Trophoblast cell (in vitro differentiated cells and primary cell): ENCODE data around the gene YPEL5.

Experiments
- DNase-seq, 2 donors: peaks; one replicate each; pipeline ENCODE4 v3.0.0-alpha.2; 2016
- H2AFZ ChIP-seq: 2 replicates; pipeline ENCODE4 v1.6.1; 2013; ENCODE audit warnings: low read length, moderate library complexity, mild to moderate bottlenecking; ENCODE audit not compliant: insufficient read depth, poor library complexity
- H2AK5ac ChIP-seq: 2 replicates; pipeline ENCODE4 v1.6.1; 2013; ENCODE audit warnings: mild to moderate bottlenecking, low read length
- H2BK120ac ChIP-seq: 2 replicates; pipeline ENCODE4 v1.6.1; 2013; ENCODE audit warnings: low read length, mild to moderate bottlenecking, moderate library complexity; ENCODE audit not compliant: insufficient read depth, poor library complexity
- H2BK12ac ChIP-seq: 2 replicates; pipeline ENCODE4 v1.6.1; 2013; ENCODE audit warnings: mild to moderate bottlenecking, low read length, moderate library complexity
- H2BK5ac ChIP-seq: 2 replicates; pipeline ENCODE4 v1.6.1; 2013; ENCODE audit warnings: low read length, low read depth, moderate library complexity, mild to moderate bottlenecking; ENCODE audit not compliant: poor library complexity
- H3K14ac ChIP-seq: 2 replicates; pipeline ENCODE4 v1.6.1; 2013; ENCODE audit warnings: mild to moderate bottlenecking, low read length
- H3K18ac ChIP-seq: 2 replicates; pipeline ENCODE4 v1.6.1; 2013; ENCODE audit warnings: mild to moderate bottlenecking, low read length
- H3K23ac ChIP-seq: 2 replicates; pipeline ENCODE4 v1.6.1; 2013; ENCODE audit warnings: low read length
- H3K27ac ChIP-seq: 2 replicates; pipeline ENCODE4 v1.5.1; 2013; ENCODE audit warnings: low read depth, mild to moderate bottlenecking, inconsistent platforms, low read length, moderate library complexity
- H3K27me3 ChIP-seq: 2 replicates; pipeline ENCODE4 v1.6.1; 2013; ENCODE audit warnings: inconsistent platforms, mild to moderate bottlenecking, low read length, moderate library complexity; ENCODE audit not compliant: insufficient read depth
- H3K36me3 ChIP-seq, 2 experiments: 1 replicate in 1 of 2; 2 replicates in 1 of 2; pipeline ENCODE4 v1.6.1; 2013; ENCODE audit warnings: low read length in 2 of 2, mild to moderate bottlenecking in 2 of 2, moderate library complexity in 1 of 2; ENCODE audit not compliant: insufficient read depth in 2 of 2, control insufficient read depth in 1 of 2
- H3K4ac ChIP-seq: 2 replicates; pipeline ENCODE4 v1.6.1; 2013; ENCODE audit warnings: low read depth, mild to moderate bottlenecking, low read length, moderate library complexity
- H3K4me1 ChIP-seq, 2 experiments: 1 replicate in 1 of 2; 2 replicates in 1 of 2; pipeline ENCODE4 v1.6.1; 2013; ENCODE audit warnings: low read length in 2 of 2, mild to moderate bottlenecking in 2 of 2, moderate library complexity in 1 of 2; ENCODE audit not compliant: insufficient read depth in 2 of 2, control insufficient read depth in 1 of 2
- H3K4me2 ChIP-seq: 2 replicates; pipeline ENCODE4 v1.6.1; 2013; ENCODE audit warnings: inconsistent platforms, mild to moderate bottlenecking, low read length, moderate library complexity
- H3K4me3 ChIP-seq: 2 replicates; pipeline ENCODE4 v1.5.1; 2013; ENCODE audit warnings: mild to moderate bottlenecking, low read depth, low read length, inconsistent platforms
- H3K79me1 ChIP-seq: one replicate; pipeline ENCODE4 v1.6.1; 2013; ENCODE audit warnings: low read length
- H3K79me2 ChIP-seq: 2 replicates; pipeline ENCODE4 v1.6.1; 2013; ENCODE audit warnings: low read length, mild to moderate bottlenecking; ENCODE audit not compliant: control insufficient read depth, insufficient read depth, poor library complexity
- H3K9ac ChIP-seq: 2 replicates; pipeline ENCODE4 v1.6.1; 2013; ENCODE audit warnings: mild to moderate bottlenecking, low read length
- H3K9me3 ChIP-seq: 2 replicates; pipeline ENCODE4 v1.6.1; 2013; ENCODE audit warnings: low read depth, mild to moderate bottlenecking, control low read depth, inconsistent platforms, low read length; ENCODE audit not compliant: insufficient read depth
- H4K12ac ChIP-seq: 2 replicates; pipeline ENCODE4 v1.6.1; 2013; ENCODE audit warnings: low read depth, mild to moderate bottlenecking, low read length, moderate library complexity
- H4K8ac ChIP-seq: 2 replicates; pipeline ENCODE4 v1.6.1; 2013; ENCODE audit warnings: low read depth, mild to moderate bottlenecking, low read length, moderate library complexity
- H4K91ac ChIP-seq: one replicate; pipeline ENCODE4 v1.6.1; 2013; ENCODE audit warnings: low read depth, mild to moderate bottlenecking, low read length, moderate library complexity
- WGBS: extraction: QIAGEN DNeasy Blood & Tissue Kit; methylation state at CpG from one replicate; pipeline ENCODE4 v1.1.7; 2013; ENCODE audit warnings: missing lambda C conversion rate; ENCODE audit not compliant: insufficient read length, insufficient coverage; ENCODE audit errors: extremely low coverage; 5-methylcytosine and 5-hydroxymethylcytosine counted together

The YPEL5 gene

GRCh38 chr2:30181176-30181575 lies 34.4 kb downstream of the YPEL5 start:
- H3K4ac ChIP-seq, result no peak overlapping the region
- no peak overlapping the region for H2AK5ac ChIP-seq
- H4K8ac ChIP-seq, result no peak overlapping the region
- no peak overlapping the region for H4K12ac ChIP-seq
- no peaks in the 10 kb centered on the region for H3K27me3 ChIP-seq
- H2AFZ ChIP-seq, result no peak overlapping the region
- no peak overlapping the region for H3K14ac ChIP-seq
- no peaks in the 10 kb centered on the region for H3K79me2 ChIP-seq
- H3K4me2 ChIP-seq, result no peak overlapping the region
- H2BK120ac ChIP-seq, result no peak overlapping the region
- H3K23ac ChIP-seq, result no peak overlapping the region
- H3K79me1 ChIP-seq, result no peaks in the 10 kb centered on the region
- no peaks in the 10 kb centered on the region for H3K36me3 ChIP-seq
- no peak overlapping the region for H3K27ac ChIP-seq
- no peaks in the 10 kb centered on the region for H3K4me1 ChIP-seq
- H2BK12ac ChIP-seq, result no peak overlapping the region
- no peak overlapping the region for H2BK5ac ChIP-seq
- H3K18ac ChIP-seq, result no peak overlapping the region
- H3K4me3 ChIP-seq, result no peak overlapping the region
- no peak overlapping the region for H4K91ac ChIP-seq
- WGBS, result no CpG with 5 or more reads among the region's 7 CpGs
- no peaks in the 10 kb centered on the region for H3K9me3 ChIP-seq
- no peak for DNase-seq
- no peak overlapping the region for H3K9ac ChIP-seq

- no peaks in the 10 kb centered on the region for H3K9me3 ChIP-seq
- H3K4me2 ChIP-seq, result no peak overlapping the region
- H4K91ac ChIP-seq, result no peak overlapping the region
- H3K4me1 ChIP-seq, result no peaks in the 10 kb centered on the region
- no peak overlapping the region for H2BK120ac ChIP-seq
- H2AK5ac ChIP-seq, result no peak overlapping the region
- DNase-seq, result no peak
- H3K23ac ChIP-seq, result no peak overlapping the region
- no peak overlapping the region for H3K4ac ChIP-seq
- no peaks in the 10 kb centered on the region for H3K79me1 ChIP-seq
- H3K4me3 ChIP-seq, result no peak overlapping the region
- H3K18ac ChIP-seq, result no peak overlapping the region
- no peak overlapping the region for H4K12ac ChIP-seq
- H3K27me3 ChIP-seq, result no peaks in the 10 kb centered on the region
- no CpG with 5 or more reads among the region's 5 CpGs for WGBS
- no peak overlapping the region for H3K14ac ChIP-seq
- H2BK12ac ChIP-seq, result no peak overlapping the region
- H4K8ac ChIP-seq, result no peak overlapping the region
- H3K9ac ChIP-seq, result no peak overlapping the region
- H3K36me3 ChIP-seq, result no peaks in the 10 kb centered on the region
- no peaks in the 10 kb centered on the region for H3K79me2 ChIP-seq
- no peak overlapping the region for H2BK5ac ChIP-seq
- H3K27ac ChIP-seq, result no peak overlapping the region
- H2AFZ ChIP-seq, result no peak overlapping the region
Observed at GRCh38 chr2:30184035-30184434, 37.2 kb downstream of the YPEL5 start.

DNA sequence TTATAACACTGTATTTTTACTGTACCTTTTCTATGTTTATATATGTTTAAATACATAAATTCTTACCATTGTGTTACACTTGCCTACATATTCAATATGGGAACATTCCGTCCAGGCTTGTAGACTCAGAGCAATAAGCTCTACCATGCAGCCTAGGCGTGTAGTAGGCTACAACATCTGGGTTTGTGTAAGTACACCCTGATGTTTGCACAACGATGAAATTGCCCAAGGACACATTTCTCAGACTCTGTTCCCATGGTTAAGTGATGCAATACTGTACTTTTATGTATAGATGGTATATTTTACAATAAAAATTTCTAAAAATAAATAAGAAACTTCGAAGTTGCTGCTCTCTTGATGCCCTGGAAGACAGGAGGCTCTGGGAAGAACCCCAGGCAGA lies 38.4 kb downstream of the YPEL5 start:
- Histone ChIP-seq H3K4me1 (no peaks in the 10 kb centered on the region), H3K79me2 (no peaks in the 10 kb centered on the region), H3K4ac (no peak overlapping the region), H3K4me3 (no peak overlapping the region), H2AFZ (no peak overlapping the region), H2BK5ac (no peak overlapping the region), H3K23ac (no peak overlapping the region), H2AK5ac (no peak overlapping the region), H3K36me3 (no peaks in the 10 kb centered on the region), H3K9ac (no peak overlapping the region), H3K18ac (no peak overlapping the region), H3K27ac (no peak overlapping the region), H4K91ac (no peak overlapping the region), H3K14ac (no peak overlapping the region), H3K27me3 (no peaks in the 10 kb centered on the region), H2BK120ac (no peak overlapping the region), H3K9me3 (no peaks in the 10 kb centered on the region), H2BK12ac (no peak overlapping the region), H3K79me1 (no peaks in the 10 kb centered on the region), H4K8ac (no peak overlapping the region), H3K4me2 (no peak overlapping the region), H4K12ac (no peak overlapping the region)
- no CpG with 5 or more reads among the region's 4 CpGs for WGBS
- peak; percentile 63 to 90 for DNase-seq

DNA sequence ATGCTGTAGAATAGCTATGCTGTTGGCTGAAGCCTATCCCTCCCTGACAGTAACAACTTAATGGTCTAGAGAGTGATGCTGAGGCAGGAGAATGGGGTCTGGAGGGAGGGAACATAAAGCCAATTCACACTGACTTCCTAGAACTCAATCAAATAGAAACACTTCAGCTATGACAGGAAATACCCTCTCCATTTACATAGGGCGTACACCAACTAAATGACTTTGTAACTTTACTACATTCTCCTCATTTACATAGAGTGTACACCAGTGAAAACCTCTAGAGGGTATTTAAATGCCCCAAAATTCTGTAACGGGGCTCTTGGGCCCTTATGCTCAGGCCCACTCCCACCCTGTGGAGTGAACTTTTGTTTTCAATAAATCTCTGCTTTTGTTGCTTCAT lies 41.5 kb downstream of the YPEL5 start:
- no peak overlapping the region for H3K4me3 ChIP-seq
- no peak overlapping the region for H4K8ac ChIP-seq
- DNase-seq, result no peak
- H3K36me3 ChIP-seq, result no peaks in the 10 kb centered on the region
- no peak overlapping the region for H2AK5ac ChIP-seq
- no peaks in the 10 kb centered on the region for H3K79me2 ChIP-seq
- no peak overlapping the region for H3K14ac ChIP-seq
- H2AFZ ChIP-seq, result no peak overlapping the region
- WGBS, result no CpG with 5 or more reads among the region's 2 CpGs
- H3K9ac ChIP-seq, result no peak overlapping the region
- H4K91ac ChIP-seq, result no peak overlapping the region
- no peak overlapping the region for H2BK5ac ChIP-seq
- no peaks in the 10 kb centered on the region for H3K79me1 ChIP-seq
- H3K27me3 ChIP-seq, result no peaks in the 10 kb centered on the region
- no peak overlapping the region for H3K18ac ChIP-seq
- H2BK12ac ChIP-seq, result no peak overlapping the region
- no peak overlapping the region for H3K27ac ChIP-seq
- H3K23ac ChIP-seq, result no peak overlapping the region
- H2BK120ac ChIP-seq, result no peak overlapping the region
- H3K4me2 ChIP-seq, result no peak overlapping the region
- H4K12ac ChIP-seq, result no peak overlapping the region
- H3K9me3 ChIP-seq, result peaks cover 1% of the 10 kb centered on the region
- no peaks in the 10 kb centered on the region for H3K4me1 ChIP-seq
- no peak overlapping the region for H3K4ac ChIP-seq
